ENCODE results near the gene EFS. TPM values are rescaled to one million over a fixed set of nuclear protein-coding genes. Genes with fewer than 3 reads are reported as not detected.
A peak's percentile ranks its signal among the peaks of the same experiment; 100 is the strongest.

The EFS gene
- total RNA-seq, 1 donor from 2014 or later: 15.2 TPM

- DNase-seq (ENCODE audit: low read depth): no peak
- no peak overlapping the region for H3K4me3 ChIP-seq (ENCODE audit: low read depth, low read length)
Measured at GRCh38 chr14:23308721-23309445, 56.1 kb downstream of the EFS start.

GRCh38 chr14:23307687-23308644 is 57.0 kb downstream of the EFS start:
- peak overlapping the region; percentile 87 for H3K4me3 ChIP-seq (ENCODE audit: low read depth, low read length)
- no peak for DNase-seq (ENCODE audit: low read depth)
- TF ChIP-seq, protein P1, sequence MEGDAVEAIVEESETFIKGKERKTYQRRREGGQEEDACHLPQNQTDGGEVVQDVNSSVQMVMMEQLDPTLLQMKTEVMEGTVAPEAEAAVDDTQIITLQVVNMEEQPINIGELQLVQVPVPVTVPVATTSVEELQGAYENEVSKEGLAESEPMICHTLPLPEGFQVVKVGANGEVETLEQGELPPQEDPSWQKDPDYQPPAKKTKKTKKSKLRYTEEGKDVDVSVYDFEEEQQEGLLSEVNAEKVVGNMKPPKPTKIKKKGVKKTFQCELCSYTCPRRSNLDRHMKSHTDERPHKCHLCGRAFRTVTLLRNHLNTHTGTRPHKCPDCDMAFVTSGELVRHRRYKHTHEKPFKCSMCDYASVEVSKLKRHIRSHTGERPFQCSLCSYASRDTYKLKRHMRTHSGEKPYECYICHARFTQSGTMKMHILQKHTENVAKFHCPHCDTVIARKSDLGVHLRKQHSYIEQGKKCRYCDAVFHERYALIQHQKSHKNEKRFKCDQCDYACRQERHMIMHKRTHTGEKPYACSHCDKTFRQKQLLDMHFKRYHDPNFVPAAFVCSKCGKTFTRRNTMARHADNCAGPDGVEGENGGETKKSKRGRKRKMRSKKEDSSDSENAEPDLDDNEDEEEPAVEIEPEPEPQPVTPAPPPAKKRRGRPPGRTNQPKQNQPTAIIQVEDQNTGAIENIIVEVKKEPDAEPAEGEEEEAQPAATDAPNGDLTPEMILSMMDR (conservative IDR thresholded peaks at IDR 0.05; ENCODE audit: low read depth, low read length): no peak

More at GRCh38 chr14:23308721-23309445, 56.1 kb downstream of the EFS start:
- TF ChIP-seq, protein P1 (conservative IDR thresholded peaks at IDR 0.05; ENCODE audit: low read depth, low read length): no peak

DNA sequence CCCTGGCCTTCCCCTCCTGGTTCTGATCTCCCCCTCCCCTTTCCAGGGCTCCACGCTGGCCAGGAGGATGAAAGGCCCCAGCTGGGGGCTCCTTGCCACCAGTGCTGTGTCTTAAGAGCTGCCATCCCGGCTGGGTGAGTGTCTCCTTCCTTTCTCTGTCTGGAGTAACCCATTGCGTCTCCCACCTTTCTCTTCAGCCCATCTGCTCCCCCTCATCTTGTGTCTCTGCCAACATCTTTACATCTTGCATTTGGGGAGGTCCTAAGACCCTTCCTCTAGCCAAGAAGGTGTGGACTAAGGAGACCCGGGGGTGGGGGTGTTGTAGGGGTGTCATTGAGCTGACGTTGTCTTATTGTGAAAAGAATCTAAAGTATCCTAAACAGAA is 57.8 kb downstream of the EFS start:
- TF ChIP-seq, protein P1 (conservative IDR thresholded peaks at IDR 0.05; ENCODE audit: low read depth, low read length): no peak
- DNase-seq (ENCODE audit: low read depth): no peak
- H3K4me3 ChIP-seq (ENCODE audit: low read depth, low read length): peak overlapping the region; percentile 87

- no peak for DNase-seq (ENCODE audit: low read depth)
- TF ChIP-seq, protein P1 (conservative IDR thresholded peaks at IDR 0.05; ENCODE audit: low read depth, low read length): no peak
- peak within 1 kb of the TSS; percentile 87 for H3K4me3 ChIP-seq (ENCODE audit: low read depth, low read length)
Measured at GRCh38 chr14:23306412-23307145, 58.4 kb downstream of the EFS start, which contains the start of gene BCL2L2. Gene BCL2L2, plus strand, starts transcription at chr14:23306833. Its CDS starts 935 bp downstream, at chr14:23307768.

Other genes with a start within 250 kb of the EFS start
- gene CEBPE, start 245.9 kb downstream of the EFS start, total RNA-seq: not detected in 2 replicates
- 1.4 and 3.3 TPM in 2 replicates for gene SLC7A8, start 181.5 kb downstream of the EFS start, total RNA-seq
- gene RNF212B, start 127.2 kb downstream of the EFS start, total RNA-seq: not detected in 2 replicates
- 10.4 and 11.6 TPM in 2 replicates for gene HOMEZ, start 79.0 kb downstream of the EFS start, total RNA-seq
- 1.5 and 1.6 TPM in 2 replicates for gene PPP1R3E, start 62.3 kb downstream of the EFS start, total RNA-seq
- gene BCL2L2, start 58.3 kb downstream of the EFS start, total RNA-seq: 10.7 and 13.3 TPM in 2 replicates
- gene PABPN1, start 43.7 kb downstream of the EFS start, total RNA-seq: 62.2 and 79.9 TPM in 2 replicates
- gene SLC22A17, start 12.3 kb downstream of the EFS start, total RNA-seq: 4.3 and 7.3 TPM in 2 replicates
- not detected in 2 replicates for gene IL25, start 7.6 kb upstream of the EFS start, total RNA-seq
- gene CMTM5, start 11.9 kb upstream of the EFS start, total RNA-seq: not detected in 2 replicates
- gene MYH6, start 43.1 kb upstream of the EFS start, total RNA-seq: not detected in 2 replicates
- not detected in 2 replicates for gene MYH7, start 70.5 kb upstream of the EFS start, total RNA-seq
- gene NGDN, start 104.5 kb upstream of the EFS start, total RNA-seq: 41.3 and 41.4 TPM in 2 replicates
- 0.58 and 0.81 TPM in 2 replicates for gene ZFHX2, start 186.6 kb upstream of the EFS start, total RNA-seq
- 10.4 and 37.2 TPM in 2 replicates for gene THTPA, start 191.1 kb upstream of the EFS start, total RNA-seq
- gene AP1G2, start 202.6 kb upstream of the EFS start, total RNA-seq: 55.4 and 89.9 TPM in 2 replicates
- 0.06 TPM in 1 of 2 replicates, not detected in the other for gene JPH4, start 213.6 kb upstream of the EFS start, total RNA-seq

Measured in epithelial cell of proximal tubule (primary cell).